HuH-7 (cell line): Measurements from ENCODE around the gene POU2F2.
"Not testable (repeated sequence)": the region's sequence is repeated elsewhere in the genome, so short reads cannot be mapped to it uniquely, and the experiment has no call there.

ENCODE experiments used
- DNase-seq: peaks from one replicate; pipeline ENCODE4 v3.0.0; 2011; ENCODE audit warnings: low spot score

Gene POU2F2

DNA sequence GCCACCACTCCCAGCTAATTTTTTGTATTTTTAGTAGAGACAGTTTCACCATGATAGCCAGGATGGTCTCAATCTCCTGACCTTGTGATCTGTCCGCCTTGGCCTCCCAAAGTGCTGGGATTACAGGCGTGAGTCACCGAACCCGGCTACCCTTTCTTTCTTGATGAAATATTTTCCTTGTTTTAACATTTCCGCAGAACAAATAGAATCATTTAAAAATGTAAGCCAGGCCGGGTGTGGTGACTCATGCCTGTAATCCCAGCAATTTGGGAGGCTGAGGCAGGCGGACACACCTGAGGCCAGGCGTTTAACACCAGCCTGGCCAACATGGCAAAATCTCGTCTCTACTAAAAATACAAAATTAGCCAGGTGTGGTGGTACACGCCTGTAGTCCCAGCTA is 32.0 kb downstream of the POU2F2 start:
- not testable (repeated sequence) for DNase-seq

GRCh38 chr19:42099336-42099925 is 32.8 kb downstream of the POU2F2 start:
- DNase-seq: no peak

DNA sequence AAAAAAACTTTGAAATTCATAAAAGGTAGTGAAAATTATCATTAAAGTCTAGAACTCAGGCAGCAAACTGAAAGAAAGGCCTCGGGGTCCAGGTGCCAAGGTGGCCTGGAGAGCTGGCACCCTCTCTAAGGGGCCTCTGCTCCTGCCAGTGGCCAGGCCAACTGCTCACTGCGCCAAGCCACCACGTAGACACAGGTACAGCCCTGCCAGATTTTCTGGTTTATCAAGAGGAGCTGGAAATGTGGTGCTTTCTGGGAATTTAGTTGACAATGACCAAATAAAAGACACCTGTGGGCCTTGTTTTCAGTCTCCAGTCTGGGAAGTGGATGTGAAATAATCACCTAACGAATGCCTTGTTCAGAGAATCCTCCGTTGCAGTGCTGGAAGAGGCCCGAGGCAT is 33.5 kb downstream of the POU2F2 start:
- DNase-seq: no peak

- DNase-seq: no peak
Measured at GRCh38 chr19:42097461-42097860, 34.8 kb downstream of the POU2F2 start.

DNA sequence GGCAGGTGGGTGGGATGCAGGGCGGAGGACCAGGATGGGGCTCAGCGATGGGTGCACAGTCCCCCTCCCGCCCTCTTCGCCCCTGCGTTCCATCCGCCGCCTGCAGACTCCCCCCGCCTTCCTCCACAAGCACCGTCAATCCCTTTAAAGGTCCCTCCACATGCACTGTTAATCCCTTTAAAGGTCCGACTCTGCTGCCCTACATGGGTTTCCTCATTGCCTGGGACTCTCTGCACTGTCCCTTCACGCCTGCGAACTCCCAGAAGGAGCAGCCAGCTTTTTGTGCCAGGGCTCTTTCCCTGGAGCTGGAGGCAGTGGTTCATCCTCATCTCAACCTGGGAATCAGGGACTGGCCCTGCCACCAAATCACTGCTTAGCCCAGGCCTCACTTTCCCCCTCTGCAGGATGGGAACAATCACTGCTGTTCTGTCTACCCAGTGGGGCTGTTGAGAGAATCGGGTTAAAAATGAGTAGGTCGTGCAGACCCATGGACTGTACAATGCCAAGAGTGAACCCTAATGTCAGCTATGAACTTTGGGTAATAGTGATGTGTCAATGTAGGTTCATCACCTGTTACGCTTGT is 35.9 kb downstream of the POU2F2 start:
- no peak for DNase-seq

DNA sequence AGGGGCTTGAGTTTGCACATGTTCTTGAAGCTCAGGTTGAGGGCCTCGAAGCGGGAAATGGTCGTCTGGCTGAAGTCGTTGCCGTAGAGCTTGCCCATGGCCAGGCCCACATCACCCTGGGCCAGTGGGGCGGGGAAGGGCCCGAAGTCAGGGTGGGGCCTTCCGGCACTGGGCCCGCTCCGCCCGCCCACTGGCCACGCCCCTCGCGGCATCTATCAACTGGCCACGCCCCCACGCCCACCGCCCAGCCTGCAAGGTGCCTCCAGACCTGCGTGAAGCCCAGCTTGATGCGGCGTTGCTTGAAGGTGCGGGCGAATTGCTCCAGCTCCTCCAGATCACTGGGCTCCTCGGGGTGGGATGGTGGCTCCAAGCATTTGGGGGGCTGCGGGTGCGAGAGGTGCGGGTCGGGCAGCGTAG is 36.4 kb downstream of the POU2F2 start:
- DNase-seq: no peak

DNA sequence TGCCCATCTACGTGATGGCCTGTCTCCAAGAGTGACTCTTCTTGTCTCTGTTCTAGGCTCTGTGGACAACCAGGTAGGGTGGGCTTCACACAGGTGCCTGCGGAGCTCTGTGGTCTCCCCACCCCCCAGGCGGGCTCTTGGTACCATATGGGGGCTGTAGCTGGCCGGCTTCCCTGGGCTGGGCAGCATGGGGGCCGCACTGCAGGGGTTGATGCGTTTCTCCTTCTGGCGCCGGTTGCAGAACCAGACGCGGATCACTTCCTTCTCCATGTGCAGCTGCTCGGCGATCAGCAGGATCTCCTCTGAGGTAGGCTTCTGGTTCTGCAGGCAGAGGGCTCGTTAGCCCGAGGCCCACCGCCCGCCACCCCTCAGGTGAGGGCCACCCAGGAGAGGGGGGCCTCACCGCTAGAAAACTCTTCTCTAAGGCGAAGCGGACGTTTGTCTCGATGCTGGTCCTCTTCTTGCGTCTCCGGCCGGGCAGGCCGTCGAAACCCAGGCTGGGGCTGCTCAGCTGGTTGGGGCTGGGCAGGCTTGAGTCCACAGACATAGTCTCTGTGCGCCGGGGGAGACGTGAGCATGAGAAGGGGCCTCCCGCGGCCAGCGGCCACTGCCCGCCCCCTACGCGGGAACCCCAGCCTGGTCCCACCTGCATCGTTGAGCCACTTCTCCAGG is 37.0 kb downstream of the POU2F2 start:
- no peak for DNase-seq

DNA sequence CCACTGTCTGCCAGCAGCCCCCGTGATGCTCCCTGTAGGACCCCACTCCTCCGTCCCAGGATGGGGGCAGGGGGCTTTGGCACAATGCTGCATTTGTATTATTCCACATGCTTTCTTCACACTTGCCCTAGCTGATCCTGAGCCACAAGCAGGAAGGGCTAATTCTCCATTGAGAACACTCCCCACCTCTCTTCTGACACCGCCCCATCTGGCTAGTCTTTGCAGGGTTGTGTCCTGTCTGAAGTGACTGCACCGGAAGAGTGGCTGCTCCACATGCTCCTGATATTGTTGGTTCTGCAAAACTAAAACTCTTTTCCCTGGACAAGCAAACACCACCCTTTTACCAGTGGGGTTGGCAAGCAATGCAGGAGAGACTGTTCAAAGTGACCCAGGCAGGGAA is 38.3 kb downstream of the POU2F2 start:
- no peak for DNase-seq

DNA sequence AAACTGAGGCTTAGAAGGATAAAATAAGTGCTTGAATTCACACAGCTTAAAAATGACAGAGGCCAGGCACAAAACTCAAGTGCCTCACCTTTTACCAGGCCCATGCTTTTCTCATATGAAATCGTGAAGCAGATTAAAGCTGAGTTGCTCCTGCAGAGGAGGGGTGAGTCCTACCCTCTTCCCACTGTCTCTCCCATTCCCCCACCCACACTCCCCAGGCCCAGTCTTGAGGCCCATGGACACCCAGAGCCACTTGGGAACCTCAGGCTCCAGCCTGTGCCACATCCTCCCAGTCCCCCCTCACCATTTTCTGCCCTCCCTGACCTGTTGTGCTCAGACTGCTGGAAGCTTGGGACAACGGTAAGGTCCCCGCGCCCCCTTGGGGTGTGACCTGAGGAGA is 38.7 kb downstream of the POU2F2 start:
- no peak for DNase-seq

- DNase-seq: peak; percentile 60
Measured at GRCh38 chr19:42092350-42092749, 39.9 kb downstream of the POU2F2 start.

DNA sequence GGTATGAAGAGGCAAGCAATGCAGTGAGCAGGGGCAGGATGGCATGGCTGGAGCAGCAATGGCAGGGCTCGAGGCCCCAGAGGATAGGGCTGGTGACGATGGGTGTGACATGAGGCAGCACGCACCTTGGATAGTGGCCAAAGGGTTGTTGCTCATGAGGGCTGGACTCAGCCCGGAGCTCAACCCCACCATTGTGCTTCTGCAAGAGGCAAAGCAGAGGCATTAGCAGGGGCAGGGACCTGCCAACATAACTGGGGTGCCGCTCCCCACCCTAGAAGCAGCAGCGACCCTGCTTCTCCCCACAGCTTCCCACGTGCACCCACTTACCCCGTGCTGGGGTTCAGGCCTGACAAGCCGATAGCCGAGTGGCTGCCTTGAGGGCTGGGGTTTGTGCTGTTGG is 40.5 kb downstream of the POU2F2 start:
- no peak for DNase-seq

DNA sequence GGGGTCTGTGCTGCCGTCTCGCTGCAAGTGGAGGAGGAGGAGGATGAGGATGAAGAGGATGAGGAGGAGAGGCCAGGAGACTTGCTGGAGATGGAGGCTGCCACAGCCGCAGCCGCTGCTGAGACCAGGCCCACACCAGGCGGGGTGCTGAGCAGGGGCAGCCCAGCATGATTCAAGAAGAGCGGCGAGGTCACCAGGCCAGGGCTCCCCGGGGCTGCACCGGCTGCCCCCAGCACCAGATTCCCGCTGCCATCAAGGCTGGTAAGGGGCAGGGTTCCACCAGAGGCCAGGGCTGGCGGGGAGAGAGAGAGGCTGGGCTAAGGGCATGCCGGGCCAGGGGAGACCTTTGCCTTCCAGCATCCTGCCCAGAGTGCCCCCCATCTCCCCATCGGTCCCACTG is 40.9 kb downstream of the POU2F2 start:
- no peak for DNase-seq

DNA sequence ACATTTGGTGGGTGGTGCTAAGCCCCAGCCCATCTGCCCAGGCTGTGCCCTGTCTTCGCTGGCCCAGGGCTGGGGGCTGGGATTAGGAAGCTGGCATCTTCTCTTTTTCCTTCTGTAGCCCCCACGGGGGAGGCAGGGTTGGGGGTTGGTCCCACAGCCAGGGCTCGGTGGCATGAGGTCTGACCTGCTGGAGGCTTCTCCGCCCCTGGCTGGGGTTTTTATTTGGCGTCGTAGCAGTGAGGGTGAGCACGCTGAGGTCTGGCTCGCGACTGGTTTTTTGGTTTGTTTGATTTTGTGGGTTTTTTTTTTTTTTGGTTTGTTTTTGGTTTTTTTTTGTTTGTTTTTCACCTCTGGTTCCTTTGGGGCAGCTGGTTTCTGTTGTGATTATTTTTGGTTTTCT is 41.6 kb downstream of the POU2F2 start:
- DNase-seq: no peak

DNA sequence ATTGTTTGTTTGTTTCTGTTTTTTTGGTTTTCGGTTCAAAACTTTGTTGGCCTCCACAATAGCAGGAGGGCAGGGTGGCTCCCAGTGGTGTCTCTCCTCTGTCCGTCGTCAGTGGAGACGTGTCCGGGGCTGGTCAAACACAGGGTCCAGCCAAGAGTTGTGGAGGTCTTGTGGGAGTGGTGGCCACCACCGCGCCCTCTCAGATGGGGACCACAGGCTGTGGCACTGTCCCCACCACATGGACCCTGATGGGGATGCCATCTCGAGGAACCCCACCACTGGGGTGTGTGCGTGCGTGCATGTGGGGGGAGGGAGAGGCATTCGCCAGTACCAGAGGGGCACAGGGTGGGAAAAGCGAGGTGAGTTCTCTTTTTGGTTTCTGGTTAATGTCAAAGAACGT is 42.5 kb downstream of the POU2F2 start:
- no peak for DNase-seq

DNA sequence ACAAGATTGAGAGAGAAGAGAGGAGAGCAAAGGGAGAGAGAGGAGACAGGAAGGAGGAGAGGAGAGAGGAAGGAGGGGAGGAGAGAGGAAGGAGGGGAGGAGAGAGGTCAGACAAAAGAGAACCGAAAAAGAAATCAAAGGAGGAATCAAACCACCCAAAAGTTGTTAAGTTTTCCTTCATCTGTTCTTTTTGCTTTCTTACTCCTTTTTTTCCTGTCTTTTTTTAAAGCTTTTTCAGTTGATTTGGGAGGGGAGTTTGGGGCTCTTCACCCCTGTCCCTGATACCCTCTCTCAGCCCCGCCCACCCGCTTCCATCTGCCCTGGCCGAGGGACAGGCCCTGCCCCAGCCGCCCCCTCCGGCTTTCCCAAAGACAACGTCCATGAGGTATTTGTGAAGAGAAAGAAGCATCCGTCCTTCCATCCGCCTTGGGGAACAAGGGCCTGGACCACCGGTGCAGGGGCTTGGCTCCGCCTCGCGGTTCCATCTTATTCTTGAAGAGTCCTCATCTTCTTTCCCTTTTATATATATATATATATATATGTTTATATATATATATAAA is 43.0 kb downstream of the POU2F2 start:
- no peak for DNase-seq

DNA sequence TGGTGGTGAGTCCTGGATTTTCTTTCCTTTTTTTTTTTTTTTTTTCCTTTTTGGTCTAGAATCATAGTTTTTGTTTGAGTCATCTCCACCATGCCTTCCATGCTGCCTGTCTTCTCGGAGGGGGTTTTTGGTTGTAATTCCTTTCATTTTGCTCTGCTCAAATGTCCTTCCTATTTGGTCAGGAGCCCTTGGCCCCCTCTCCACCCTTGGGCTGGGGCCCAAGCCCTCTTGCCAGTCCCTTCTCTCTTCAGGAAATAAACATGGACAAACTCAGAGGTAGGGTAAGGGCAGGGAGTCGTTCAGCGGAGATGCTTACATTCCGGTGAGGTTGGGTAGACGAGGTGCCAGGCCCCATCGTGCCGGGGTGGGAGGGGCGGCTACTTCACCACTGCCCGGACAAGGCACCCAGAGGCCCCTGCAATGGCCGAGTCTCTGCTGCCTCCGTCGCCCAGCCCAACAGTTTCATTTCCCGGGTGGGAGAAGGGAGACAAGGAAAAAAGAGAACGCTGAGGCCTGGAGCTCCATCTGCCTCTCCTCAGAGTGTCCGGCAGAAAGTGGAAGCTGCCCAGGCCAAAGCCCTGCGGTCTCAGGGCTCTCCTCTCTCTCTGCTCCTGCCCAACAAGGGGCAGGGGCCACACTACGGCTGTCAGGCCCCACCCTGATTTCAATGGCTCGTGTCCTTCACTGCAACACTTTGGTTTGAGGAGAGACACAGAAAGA is 43.6 kb downstream of the POU2F2 start:
- no peak for DNase-seq

DNA sequence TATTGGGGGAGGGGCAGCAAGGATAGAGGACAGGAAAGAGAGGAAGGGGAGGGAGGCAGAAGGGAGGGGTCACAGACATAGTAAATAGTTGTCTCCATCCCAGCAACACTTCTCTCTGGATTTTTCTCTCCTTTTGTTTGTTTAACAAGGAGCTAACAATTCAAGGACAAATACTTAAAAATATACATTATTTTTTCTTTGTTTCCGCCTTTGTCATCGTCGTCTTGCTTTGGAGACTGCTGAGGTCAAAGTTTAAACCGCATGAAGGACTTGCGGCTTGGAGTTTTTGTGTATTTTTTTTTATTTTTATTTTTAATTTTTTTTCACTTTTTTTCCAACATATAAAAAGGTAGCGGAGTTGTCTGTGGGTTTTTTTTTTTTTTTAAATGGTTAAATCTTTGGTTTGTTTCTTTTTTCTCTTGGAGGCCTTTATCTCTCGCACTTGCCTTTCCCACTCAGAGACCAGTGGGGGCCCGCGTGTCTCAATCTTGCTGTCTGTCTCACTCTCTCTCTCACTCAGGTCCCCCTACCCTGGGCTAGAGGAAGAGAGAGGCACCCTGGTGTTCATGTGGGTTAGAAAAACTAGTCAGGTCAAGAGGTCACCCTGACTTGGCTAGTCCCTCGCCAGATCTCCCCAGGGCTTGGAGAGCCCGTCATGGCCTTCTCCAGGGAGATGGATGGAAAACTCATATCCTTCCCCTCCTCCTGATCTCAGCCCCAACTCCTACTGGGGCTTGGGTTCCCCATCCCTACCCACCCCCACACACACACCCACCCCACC is 45.3 kb downstream of the POU2F2 start:
- DNase-seq: no peak

GRCh38 chr19:42086188-42086736 is 46.0 kb downstream of the POU2F2 start:
- no peak for DNase-seq

DNA sequence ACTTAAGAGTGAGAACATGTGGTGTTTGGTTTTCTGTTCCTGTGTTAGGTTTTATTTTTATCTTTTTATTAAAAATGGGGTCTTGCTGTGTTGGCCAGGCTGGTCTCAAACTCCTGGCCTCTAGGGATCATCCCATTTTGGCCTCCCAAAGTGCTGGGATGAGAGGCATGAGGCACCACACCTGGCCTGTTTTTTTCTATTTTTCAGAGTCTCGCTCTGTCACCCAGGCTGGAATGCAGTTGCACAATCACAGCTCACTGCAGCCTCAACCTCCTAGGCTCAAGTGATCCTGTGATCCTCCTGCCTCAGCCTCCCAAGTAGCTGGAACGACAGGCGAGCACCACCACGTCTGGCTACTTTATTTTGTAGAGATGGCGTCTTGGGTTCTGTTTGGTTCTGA is 48.7 kb downstream of the POU2F2 start:
- DNase-seq: no peak

- DNase-seq: peak; percentile 94
Measured at GRCh38 chr19:42081584-42082203, 50.6 kb downstream of the POU2F2 start.

- DNase-seq: no peak
Measured at GRCh38 chr19:42080764-42081375, 51.4 kb downstream of the POU2F2 start.
